ENCODE data around the gene GRIP2.

The GRIP2 gene

DNA sequence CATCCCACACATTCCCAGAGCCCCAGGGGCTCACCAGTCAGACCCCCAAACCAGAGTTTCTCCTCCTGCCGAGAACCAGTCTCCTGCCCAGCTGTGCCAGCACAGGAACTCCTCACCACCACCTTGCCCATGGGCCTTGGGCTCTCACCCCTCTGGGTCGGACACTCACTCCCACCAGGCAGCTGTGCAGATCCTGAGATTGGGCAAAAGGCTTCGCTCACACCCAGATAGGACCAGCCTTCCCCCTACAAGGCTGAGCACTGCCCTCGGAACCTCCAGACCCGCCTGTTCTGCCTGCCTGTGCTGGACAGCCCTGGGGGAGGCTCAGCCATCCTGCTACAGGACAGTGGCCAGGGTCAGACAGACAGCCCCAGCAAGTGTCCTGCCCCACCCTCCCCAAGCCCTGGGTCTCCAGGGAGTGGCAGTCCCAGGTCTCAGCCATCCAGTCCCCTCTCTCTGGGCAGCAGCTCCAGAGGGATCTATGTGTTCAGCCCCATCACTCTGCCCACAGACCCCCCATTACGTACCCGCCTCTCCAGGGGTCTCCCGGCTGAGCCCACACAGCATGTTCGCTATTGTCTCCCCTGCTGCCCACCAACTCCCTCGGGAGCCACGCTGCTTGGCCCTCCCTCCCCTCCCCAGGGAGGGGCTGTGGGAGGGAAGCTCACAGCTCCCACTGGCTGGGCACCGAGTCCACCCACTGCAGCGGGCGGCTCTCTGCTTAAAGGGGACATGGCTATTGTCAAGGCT, at the start of gene GRIP2:
GRIP2 (minus strand) TSS at position 601 of the 750 bp plus-strand sequence; CDS start at position 567, 34 bp downstream.
- no peak for DNase-seq (ENCODE audit: low read depth in 2 of 2)

DNA sequence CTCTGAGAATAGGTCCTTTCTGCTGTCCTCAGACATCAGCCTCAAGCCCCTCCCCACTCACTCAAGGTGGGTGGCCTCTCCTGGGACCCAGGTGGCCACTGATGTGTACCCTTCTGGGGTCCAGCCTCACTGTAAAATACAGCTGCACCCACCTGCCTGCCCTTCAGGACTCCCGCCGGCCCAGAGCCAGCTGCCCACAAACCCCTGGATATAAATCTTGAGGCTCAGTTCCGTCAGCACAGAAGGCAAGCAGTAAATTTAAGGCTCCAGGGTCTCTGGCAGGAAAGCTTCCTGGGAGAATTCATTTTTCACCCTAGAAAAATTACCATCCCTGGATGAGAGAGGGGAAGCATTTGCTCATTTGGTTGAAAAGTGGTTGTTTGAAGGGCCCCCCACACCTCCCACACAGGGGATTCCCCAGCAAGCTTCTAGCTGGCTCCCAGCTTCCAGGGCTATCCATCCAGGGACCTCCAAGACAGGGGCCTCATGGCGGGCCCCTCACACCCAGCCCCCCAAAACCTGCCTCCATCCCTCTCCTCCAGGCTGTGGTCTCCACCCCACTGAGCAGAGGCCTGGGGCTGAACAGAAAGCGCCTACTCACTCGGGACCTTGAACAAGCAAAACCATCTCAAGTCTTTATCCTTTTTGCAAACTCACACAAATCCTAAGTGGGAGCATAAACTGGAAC, 48.4 kb upstream of the GRIP2 start:
- no peak for DNase-seq (ENCODE audit: low read depth in 2 of 2)

DNA sequence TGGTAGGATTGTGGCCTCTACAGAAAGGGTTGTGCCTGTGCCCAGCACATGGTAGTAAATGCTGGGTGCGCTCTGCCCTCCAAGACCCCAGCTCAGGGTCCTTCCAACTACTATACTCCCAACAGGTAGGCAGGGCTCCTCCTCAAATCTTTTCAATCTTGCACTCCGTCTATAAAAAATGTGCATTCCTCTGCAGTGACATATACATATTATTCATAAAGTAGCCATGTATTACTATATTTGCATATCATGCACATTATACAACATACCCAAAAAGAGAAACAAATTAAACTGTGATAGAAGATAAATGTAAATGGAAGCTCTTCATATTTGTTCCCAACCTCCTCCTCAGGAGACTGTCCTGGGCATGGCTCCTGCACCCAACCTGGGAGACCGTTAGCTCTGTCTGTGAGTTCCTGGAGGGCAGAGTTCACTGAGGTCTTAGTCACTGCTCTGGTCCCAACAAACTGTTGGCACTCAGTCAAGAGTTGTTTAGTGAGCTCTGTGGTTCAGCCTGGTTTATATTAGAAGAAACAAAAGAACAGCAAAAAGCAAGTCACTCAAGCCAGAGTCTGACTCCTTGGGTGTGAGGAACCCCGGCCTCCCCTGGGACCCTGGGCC, 47.7 kb upstream of the GRIP2 start:
- DNase-seq (ENCODE audit: low read depth in 2 of 2) = no peak

DNA sequence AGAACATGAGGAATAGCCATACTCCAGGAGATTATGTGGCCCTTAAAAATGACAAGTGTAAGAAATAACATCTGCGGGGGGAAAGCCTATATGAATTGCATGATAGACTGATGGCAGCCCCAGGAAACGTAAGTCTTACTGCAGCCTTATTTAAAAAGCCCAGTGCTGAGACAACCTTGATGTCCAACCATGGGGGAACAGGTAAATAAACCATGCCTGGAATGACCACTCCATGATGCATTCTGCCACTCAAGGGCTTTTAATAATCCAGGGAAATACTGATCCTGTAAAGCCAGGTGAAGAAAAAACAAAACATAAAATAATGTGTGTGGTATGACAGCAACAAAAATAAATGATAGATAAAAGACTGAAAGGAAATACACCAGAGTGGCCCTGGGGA, 46.5 kb upstream of the GRIP2 start:
- no peak for DNase-seq (ENCODE audit: low read depth in 2 of 2)

DNA sequence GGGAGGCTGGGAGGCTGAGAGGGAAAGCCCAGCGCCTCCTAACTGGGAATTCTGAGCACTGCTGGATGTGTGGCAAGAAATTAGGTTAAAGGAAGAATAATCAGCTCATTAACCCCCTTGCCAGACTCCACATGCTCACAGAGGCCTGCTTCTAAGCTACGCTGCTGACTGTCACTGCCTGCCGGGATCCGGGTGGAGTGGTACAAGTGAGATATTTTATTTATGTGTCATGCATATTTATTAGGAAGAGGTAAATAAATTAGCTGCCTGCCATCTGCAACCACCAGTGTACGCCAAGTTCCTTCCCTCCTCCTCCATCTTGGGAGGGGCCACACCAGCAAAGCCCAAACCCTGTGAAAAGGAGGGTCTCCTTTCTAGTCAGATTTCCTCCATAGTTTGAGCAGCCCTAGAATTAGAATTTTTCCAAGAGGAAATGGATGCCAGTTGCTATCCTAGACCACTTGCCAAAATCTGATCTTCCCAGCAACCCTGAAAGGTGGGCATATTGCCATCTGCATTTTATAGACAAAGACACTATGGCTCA, 43.5 kb upstream of the GRIP2 start:
- no peak for DNase-seq (ENCODE audit: low read depth in 2 of 2)

DNA sequence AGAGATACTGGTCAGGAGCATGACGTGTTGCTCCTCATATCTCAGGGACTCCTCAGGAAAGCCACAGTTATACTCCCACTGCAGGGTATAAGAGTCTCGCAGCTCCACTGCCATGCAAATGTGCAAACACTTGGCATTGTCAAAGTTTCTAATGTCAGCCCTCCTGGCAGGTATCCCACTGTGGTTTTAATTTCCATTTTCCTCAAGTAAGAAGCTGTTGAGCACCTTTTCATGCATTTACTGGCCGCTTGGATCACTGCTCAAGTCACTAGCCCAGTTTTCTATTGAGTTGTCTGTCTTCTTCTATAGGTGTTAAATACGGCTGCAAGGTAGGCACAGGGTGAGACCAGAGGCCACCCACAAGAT, 41.9 kb upstream of the GRIP2 start:
- no peak for DNase-seq (ENCODE audit: low read depth in 2 of 2)

DNA sequence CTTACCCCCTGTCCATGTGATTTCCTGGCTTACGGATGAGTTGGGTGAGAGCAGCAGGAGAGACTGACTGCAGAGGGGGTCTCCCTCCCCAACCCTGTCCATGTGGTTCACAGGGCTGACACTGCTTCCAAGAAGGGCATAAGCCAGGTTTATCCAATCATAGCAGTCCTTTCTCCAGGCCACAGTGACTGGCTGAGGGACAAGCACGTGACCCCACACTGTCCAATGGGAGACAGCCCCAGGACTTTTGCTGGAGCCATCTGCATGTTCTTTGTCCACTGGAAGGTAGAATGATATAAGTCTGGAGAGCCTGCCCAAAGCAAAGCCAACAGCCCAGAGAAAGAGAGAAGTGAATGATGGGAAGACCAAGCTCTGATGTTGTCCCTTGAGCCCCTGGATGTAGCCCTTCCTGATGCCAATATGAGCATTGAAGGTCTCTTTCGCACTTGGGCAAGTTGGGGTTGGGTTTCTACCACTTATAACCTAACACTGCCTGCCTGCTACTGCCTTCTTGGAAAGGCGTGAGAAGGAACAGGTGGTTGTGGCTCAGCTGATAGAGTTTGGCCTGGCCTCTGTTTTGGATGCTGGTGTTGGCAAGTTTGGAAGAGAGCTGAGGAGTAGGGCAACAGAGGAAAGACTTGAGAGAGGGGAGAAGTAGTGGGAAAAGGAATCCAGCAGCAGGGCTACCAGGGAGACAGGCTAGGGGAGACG, 41.3 kb upstream of the GRIP2 start:
- no peak for DNase-seq (ENCODE audit: low read depth in 2 of 2)

DNA sequence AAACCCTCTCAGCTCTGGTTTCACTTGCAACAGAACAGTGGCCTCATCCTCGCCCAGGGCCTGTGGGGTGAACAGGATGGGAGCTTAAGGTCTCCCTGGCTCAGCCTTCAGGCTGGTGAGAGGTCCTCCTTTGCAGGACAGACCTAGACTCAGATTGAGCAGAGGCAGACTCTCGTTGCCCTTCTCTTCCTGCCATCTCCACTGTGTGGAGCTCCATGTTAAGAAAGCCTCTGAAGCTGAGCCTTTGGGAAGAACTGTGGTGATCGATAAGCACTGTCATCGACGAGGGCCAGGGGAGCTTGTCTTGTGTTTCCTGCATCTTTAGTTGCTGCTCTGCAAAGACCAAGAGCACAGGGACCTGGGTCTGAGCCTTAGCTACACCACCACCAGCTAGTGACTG, 37.8 kb upstream of the GRIP2 start:
- no peak for DNase-seq (ENCODE audit: low read depth in 2 of 2)

DNA sequence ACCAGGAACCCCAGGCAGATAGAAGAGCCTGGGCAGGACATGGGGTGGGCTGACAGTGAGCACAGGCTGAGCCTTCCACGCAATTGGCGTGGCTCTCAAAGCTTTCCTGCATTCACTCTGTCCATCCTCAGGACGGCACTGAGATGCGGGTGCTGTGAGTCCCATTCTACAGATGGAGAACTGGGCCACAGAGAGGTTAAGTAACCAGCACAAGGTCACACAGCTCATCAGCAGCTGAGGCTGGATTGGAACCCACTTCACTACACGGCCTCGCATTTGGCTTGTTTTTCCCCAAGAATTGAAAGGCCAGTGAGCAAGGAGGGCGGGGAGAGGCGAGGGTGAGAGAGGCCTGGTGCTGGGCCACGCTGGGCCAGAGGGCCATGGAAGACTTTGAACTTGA, 36.0 kb upstream of the GRIP2 start:
- DNase-seq (ENCODE audit: low read depth in 2 of 2) = no peak

DNA sequence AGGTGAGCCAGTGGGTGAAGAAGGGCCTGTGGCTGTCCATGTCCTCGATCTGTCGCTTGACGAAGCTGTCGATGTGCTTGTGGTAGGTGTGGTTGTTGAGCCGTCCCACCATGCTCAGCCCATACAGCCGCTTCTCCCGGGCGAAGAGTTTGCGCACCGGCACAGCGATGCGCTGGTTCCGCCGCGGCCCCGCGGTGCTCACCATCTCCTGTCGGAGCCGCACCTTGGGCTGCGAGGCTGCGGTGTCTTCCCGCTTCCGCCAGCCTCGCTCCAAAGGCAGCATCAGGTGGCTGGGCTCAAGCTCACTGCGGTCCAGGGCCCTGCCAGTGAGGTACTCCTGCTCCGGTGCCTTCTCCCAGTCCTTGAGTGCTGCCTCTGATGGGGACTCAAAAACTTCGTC, 34.0 kb upstream of the GRIP2 start:
- DNase-seq (ENCODE audit: low read depth in 2 of 2) = no peak

DNA sequence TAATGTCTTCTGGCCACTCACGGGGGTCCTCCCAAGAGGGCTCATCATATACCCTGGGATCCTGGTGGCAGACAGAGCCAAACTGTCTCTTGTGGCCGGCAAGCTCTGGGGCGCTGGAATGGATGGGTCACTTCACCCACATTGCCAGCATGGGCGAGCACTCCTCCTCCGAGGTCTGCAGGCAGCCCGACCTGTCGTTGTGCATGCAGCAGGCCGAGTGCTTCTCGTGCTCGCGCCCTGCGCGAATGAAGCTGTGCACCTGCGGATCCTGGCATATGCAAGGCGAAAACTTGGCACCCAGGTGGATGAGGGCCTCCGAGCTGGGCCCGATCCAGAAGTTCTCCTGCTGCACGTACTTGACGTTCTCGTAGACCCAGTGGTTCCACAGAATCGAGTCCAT, 33.6 kb upstream of the GRIP2 start:
- no peak for DNase-seq (ENCODE audit: low read depth in 2 of 2)

DNA sequence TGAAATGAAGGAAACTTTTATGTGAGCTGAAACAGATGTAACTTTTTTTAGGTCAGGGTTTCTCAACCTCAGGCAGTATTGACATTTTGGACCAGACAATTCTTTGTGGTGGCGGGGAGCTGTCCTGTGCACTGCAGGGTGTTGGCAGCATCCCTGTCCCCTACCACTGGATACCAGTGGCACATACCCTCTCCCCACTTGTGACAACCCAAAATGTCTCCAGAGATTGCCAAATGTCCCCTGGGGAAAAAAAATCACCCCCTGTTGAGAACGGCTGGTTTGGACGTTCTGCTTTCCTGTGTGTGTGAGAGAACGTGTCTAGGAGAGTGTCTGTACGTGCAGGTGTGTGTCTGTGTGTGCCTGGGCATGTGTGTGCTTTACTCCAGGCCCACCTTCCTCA, 30.7 kb upstream of the GRIP2 start:
- no peak for DNase-seq (ENCODE audit: low read depth in 2 of 2)

DNA sequence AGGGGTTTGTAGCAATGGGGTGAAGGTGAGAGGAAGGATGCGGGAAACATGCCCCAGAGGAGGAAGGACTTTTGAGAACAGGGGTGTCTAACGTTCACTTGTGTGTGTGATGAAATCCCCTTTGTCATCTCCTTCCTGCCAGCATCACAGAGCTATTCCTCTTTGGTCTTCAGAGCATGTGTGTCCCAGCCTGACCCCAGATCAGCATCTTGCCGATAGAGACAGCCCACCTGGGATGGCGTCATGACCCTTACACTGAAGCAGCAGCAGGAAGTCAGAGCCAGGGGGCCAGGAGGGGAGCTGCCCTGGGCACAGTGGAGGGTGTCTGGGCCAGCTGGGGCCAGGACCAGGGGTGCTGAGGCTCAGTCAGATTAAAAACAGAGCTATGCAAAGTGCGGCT, 29.9 kb upstream of the GRIP2 start:
- no peak for DNase-seq (ENCODE audit: low read depth in 2 of 2)

DNA sequence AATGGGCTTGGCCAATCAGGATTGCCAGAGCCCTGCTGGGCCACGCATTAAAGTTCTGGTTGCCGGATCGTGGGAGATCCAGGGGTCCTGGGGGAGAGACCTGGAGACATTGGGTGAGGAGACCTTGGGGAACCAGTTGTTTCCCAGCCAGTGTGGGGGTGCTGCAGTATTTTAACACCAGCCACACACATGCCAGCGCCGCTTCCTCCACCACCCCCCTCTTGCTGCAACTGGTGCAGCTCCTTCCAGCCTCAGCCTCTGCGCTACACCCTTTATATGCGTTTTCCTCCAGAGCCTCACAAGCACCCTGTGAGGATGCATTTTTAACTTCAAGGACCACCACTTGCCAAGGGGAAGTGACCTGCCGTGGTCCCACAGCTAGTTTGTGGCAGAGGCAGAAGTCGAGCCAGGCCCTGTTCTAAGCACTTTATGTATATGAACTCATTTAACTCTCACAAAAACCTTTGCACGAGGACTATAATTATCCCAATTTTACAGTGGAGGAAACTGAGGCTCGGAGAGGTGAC, 29.4 kb upstream of the GRIP2 start:
- no peak for DNase-seq (ENCODE audit: low read depth in 2 of 2)

DNA sequence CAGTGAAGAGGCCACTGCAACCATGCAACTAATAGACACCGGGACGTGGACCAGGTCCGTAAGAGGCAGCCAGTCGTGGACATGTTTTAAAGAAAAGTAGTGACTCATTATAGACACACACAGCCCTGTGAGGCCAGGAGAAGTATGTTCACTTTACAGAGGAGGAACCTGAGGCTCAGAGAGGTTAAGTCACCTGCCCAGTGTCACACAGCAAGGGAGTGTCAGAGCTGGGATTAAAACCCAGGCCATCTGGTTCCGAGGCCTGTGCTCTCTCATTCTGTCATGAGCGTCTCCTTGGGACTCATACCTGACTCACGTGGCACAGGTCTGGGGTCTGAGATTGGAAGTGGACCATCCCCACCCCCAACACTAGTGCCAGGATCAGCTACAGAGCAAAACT, 28.1 kb upstream of the GRIP2 start:
- DNase-seq (ENCODE audit: low read depth in 2 of 2) = no peak

DNA sequence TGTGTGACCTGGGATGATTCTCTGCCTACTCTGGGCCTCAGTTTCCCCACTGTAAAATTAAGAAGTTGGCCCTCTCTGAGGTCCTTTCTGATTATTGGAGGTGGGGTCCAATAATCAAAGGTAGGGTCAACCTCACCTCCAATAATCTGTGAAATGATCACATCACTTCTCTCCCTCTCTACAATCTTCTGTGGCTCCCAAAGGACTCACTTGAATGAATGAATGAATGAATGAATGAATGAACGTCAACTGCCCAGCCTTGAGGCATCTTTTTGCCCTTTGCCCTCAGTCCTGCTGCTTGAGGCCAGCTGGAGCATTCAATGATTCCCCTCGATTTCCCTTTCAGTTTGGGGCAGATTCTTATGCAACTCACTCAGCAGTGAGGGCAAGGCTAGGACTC, 26.7 kb upstream of the GRIP2 start:
- DNase-seq (ENCODE audit: low read depth in 2 of 2) = no peak

DNA sequence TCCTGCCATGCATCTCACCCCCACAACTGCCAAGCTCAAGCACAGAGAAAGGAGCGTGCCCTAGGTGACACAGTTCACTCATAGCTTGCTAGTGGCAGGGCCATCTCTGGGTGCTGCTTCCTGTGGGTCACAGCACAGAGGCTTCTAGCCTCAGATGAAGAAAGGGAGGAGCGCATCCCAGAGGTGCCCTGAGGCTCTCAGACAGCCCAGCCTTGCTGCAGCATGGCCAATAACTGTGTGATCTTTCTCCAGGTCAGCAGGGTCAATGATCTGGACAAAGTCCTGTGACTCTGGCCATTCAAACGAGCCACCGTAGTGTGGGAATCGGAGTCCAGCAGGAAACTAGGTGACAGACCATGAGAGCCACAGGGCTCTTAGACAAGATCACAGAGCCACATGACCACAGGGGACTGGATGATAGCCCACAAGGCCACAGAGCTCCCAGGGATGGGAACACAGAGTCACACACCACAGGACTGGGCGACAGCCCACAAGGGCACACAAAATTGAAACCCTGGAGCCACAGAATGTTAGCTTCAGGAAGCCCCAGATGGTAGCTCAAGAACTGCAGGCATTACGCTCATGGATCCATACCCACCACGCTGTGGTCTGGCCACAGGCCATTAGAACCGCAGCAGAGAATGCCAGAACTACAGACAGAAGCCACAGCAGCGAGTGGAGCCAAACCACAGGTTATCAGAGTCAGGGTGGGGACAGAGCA, 25.9 kb upstream of the GRIP2 start:
- DNase-seq (ENCODE audit: low read depth in 2 of 2) = peak in 1 of 2 donors; percentile 8

DNA sequence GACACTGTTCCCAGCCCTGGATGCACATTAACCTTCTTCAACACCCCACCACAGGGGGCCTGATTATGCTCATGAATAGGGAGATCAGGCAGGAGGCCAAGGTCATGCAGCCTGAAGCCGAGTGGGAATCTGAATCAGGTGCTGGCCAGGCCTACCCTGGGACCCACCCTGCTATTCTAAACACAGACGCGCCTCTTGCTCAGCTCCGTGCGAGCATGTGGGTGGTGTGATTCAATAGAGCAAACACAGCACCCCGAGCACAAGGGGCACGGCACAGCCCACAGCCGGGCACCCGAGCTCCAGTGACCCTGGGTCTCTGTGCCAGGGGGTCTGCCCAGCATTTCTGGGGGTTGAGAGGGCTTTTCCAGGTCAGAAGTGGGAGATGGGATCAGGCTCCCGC, 24.6 kb upstream of the GRIP2 start:
- no peak for DNase-seq (ENCODE audit: low read depth in 2 of 2)

DNA sequence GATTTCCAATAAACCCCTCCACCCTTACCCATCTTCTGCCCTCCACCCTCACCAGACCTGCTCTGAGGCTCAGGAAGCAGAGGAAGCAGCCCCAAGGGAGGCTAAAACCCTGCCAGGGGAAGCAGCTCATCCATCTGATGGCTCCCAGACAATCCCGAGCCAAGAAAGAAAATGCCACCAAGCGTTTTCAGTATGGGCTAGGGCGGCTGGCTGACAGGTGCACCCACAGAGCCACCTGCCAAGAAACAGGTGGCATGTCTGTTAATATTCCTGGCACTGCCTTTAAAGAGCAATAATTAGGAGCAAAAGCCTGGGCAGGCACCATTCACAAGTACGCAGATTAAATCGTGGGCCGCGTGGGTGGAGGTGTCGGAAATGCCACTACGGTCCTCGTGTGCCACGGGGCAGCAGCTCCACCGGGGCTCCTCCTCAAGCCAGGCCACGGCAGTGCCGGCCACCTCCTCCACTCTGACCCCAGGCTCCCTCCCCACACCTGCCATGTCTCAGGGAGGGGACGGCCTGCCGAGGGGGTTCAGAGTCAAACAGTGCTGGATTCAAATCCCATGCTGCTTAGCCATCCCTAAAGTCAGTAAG, 23.9 kb upstream of the GRIP2 start:
- no peak for DNase-seq (ENCODE audit: low read depth in 2 of 2)

DNA sequence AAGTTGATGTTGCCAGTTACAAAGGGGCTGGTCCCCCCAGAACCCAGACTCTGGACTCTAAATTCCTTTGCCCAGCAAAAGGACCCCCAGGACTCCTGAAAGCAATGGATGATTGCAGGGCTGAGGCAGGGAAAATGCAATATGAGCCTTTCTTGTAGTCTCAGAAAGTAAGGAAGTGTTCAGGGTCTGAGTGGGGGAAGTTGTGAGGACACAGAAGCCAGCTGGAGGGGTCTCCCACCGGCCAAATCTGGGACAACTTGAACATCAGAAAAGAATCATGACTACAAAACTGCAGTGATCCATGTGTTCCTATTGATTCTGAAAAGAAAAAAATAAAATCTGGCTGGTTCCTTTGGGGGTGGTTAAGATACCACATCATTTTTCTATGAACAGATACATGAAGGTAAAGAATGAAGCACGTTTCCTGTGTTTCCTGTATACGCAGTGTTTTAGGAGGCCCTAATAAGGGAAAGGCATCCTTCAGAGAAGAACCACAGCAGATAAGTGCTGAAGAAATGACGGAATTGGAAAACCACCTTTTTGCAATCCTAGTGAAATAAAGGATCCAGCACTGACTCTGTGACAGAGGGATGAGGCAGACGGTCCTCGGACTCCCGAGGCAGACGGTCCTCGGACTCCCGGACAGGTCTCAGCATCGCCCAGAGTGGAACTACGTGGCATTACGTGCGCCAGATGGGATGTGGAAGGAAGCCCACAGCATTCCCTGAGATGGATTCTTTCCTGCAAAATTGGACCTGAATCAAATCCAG, 22.2 kb upstream of the GRIP2 start:
- no peak for DNase-seq (ENCODE audit: low read depth in 2 of 2)
